HepG2 (cell line): Measurements from ENCODE around the gene XAB2. TPM values are rescaled to one million over a fixed set of nuclear protein-coding genes. Genes with fewer than 3 reads are reported as not detected.

Experiments
- DMTF1 ChIP-seq: sonication (generic); formaldehyde crosslinking; IDR thresholded peaks from 2 replicates; pipeline ENCODE4 v1.4.0; 2020; ENCODE audit warnings: mild to moderate bottlenecking, missing genetic modification reagents
- HDAC6 ChIP-seq: fragments of 200-600 bp; sonication (generic); IDR thresholded peaks from 2 replicates; pipeline ENCODE4 v1.7.0; 2017; ENCODE audit warnings: mild to moderate bottlenecking, antibody characterized with exemption, low read length, low read depth
- HMGA1 ChIP-seq: sonication (generic); formaldehyde crosslinking; conservative IDR thresholded peaks from 2 replicates; pipeline ENCODE4 v1.4.0; 2020; ENCODE audit warnings: missing genetic modification reagents
- MLXIP ChIP-seq: sonication (generic); formaldehyde crosslinking; IDR thresholded peaks from 2 replicates; pipeline ENCODE4 v1.9.0; 2021; ENCODE audit warnings: missing genetic modification reagents, borderline replicate concordance
- NFKB2 ChIP-seq: sonication (generic); formaldehyde crosslinking; IDR thresholded peaks from 2 replicates; pipeline ENCODE4 v1.4.0; 2020; ENCODE audit warnings: missing genetic modification reagents, borderline replicate concordance
- NR2F1 ChIP-seq, 2 experiments: fragments of 450-650 bp in 1 of 2; formaldehyde crosslinking in 1 of 2; IDR thresholded peaks; 2 replicates each; pipeline versions ENCODE4 v1.5.0 to v1.6.1; 2016 to 2020; ENCODE audit warnings: mild to moderate bottlenecking in 1 of 2, missing compliant biosample characterization in 1 of 2, missing genetic modification reagents in 1 of 2, moderate library complexity in 1 of 2
- NR2F2 ChIP-seq: IDR thresholded peaks from 2 replicates; pipeline ENCODE4 v1.6.1; 2012; ENCODE audit warnings: low read depth, inconsistent platforms, borderline replicate concordance
- PBX3 ChIP-seq: sonication (generic); formaldehyde crosslinking; IDR thresholded peaks from 2 replicates; pipeline ENCODE4 v1.8.1; 2023; ENCODE audit warnings: missing genetic modification reagents, inconsistent platforms, borderline replicate concordance
- SALL2 ChIP-seq: sonication (generic); formaldehyde crosslinking; IDR thresholded peaks from 2 replicates; pipeline ENCODE4 v1.8.1; 2023; ENCODE audit warnings: mild to moderate bottlenecking, missing genetic modification reagents, inconsistent platforms
- SIX4 ChIP-seq: sonication (generic); formaldehyde crosslinking; IDR thresholded peaks from 2 replicates; pipeline ENCODE4 v1.4.0; 2020; ENCODE audit warnings: missing genetic modification reagents
- SRF ChIP-seq: IDR thresholded peaks from 2 replicates; pipeline ENCODE4 v1.6.1; 2011; ENCODE audit warnings: mild to moderate bottlenecking, low read depth, low read length, moderate library complexity
- ZFAT ChIP-seq: sonication (generic); formaldehyde crosslinking; conservative IDR thresholded peaks from 2 replicates; pipeline ENCODE4 v1.8.1; 2023; ENCODE audit warnings: missing genetic modification reagents, inconsistent platforms
- ZFX ChIP-seq: sonication (generic); formaldehyde crosslinking; IDR thresholded peaks from 2 replicates; pipeline ENCODE4 v1.4.0; 2020; ENCODE audit warnings: mild to moderate bottlenecking, low read depth, missing genetic modification reagents, moderate library complexity
- ZNF737 ChIP-seq: sonication (generic); formaldehyde crosslinking; IDR thresholded peaks from 2 replicates; pipeline ENCODE4 v1.5.0; 2020; ENCODE audit warnings: missing genetic modification reagents, mild to moderate bottlenecking, borderline replicate concordance
- ZNF773 ChIP-seq: sonication (generic); formaldehyde crosslinking; IDR thresholded peaks from 2 replicates; pipeline ENCODE4 v1.4.0; 2020; ENCODE audit warnings: missing genetic modification reagents, borderline replicate concordance
- ZNF790 ChIP-seq: sonication (generic); formaldehyde crosslinking; IDR thresholded peaks from 2 replicates; pipeline ENCODE4 v1.8.0; 2022; ENCODE audit warnings: missing genetic modification reagents, mild to moderate bottlenecking, borderline replicate concordance
- ZNF800 ChIP-seq: sonication (generic); formaldehyde crosslinking; IDR thresholded peaks from 2 replicates; pipeline ENCODE4 v1.4.0; 2020; ENCODE audit warnings: missing genetic modification reagents
- ZNF879 ChIP-seq: sonication (generic); formaldehyde crosslinking; IDR thresholded peaks from 2 replicates; pipeline ENCODE4 v1.8.1; 2023; ENCODE audit warnings: missing genetic modification reagents
- ZSCAN12 ChIP-seq: sonication (generic); formaldehyde crosslinking; IDR thresholded peaks from 2 replicates; pipeline ENCODE4 v1.9.0; 2021; ENCODE audit warnings: mild to moderate bottlenecking, missing genetic modification reagents
- ZSCAN29 ChIP-seq: sonication (generic); formaldehyde crosslinking; conservative IDR thresholded peaks from 2 replicates; pipeline ENCODE4 v1.4.0; 2020; ENCODE audit warnings: mild to moderate bottlenecking, missing genetic modification reagents
- polyA plus RNA-seq, 8 experiments: library from polyadenylated mRNA; depleted of rRNA in 3 of 8; stranded (reverse) in 7 of 8; unstranded in 1 of 8; fragments of >200 nt; fragmentation: Illumina TruSeq in 4 of 8; extraction: Trizol in 4 of 8; gene quantifications; 2 replicates each; pipeline versions ENCODE4 v1.2.1 to v1.2.3, GENCODE V29; 2011 to 2016; ENCODE audit warnings: low read depth in 4 of 8, missing spikeins in 1 of 8, mixed read lengths in 1 of 8; ENCODE audit not compliant: insufficient read depth in 1 of 8
- total RNA-seq, 5 experiments: library from RNA; depleted of rRNA; stranded (reverse); fragments of >200 nt; fragmentation: Illumina TruSeq; extraction: Trizol; gene quantifications; 2 replicates each; pipeline ENCODE4 v1.2.3, GENCODE V29; 2016; ENCODE audit warnings: low read depth in 1 of 5

The XAB2 gene
- total and polyA plus RNA-seq, 2 of the 13 experiments (the other 11 are each of a cell fraction or from before 2014, with no cell fraction given): 6.2 to 23.9 TPM

- TF ChIP-seq SRF (peak; percentile 41; the same call in 1 of the 2 replicates), ZNF773 (CRISPR knock-in tag) (no peak), ZNF790 (CRISPR knock-in tag) (no peak), ZSCAN12 (CRISPR knock-in tag) (peak; percentile 68; the same call in 1 of the 2 replicates), NR2F2 (no peak), SIX4 (CRISPR knock-in tag) (no peak), HMGA1 (CRISPR knock-in tag) (no peak), PBX3 (CRISPR knock-in tag) (peak; percentile 98), ZNF737 (CRISPR knock-in tag) (no peak), SALL2 (CRISPR knock-in tag) (peak; percentile 79; the same call in 1 of the 2 replicates), ZNF800 (CRISPR knock-in tag) (peak; percentile 19; the same call in 1 of the 2 replicates), ZSCAN29 (no peak), NFKB2 (CRISPR knock-in tag) (peak; percentile 54; the same call in 1 of the 2 replicates), HDAC6 (no peak), NR2F1 (CRISPR knock-in tag; IDR thresholded peaks at IDR 0.05) (no peak), ZFAT (CRISPR knock-in tag) (no peak), ZNF879 (CRISPR knock-in tag) (no peak), MLXIP (CRISPR knock-in tag) (no peak), ZFX (CRISPR knock-in tag) (peak; percentile 86), DMTF1 (CRISPR knock-in tag) (no peak)
Observed at GRCh38 chr19:7629347-7630054, at the start of gene XAB2, which contains the start of gene PET100 (continued).
